SIG-M5 (cell line): ENCODE measurements around the gene AGBL4.

Experiments used
- DNase-seq: peaks from one replicate; lab custom pipeline; 2025; lab: John Stamatoyannopoulos, UW

The AGBL4 gene

GRCh38 chr1:49694251-49694827, 329.4 kb downstream of the AGBL4 start:
- DNase-seq, result no peak

GRCh38 chr1:49686107-49686506, 337.6 kb downstream of the AGBL4 start:
- DNase-seq, result no peak

GRCh38 chr1:49677706-49678105, 346.0 kb downstream of the AGBL4 start:
- no peak for DNase-seq

GRCh38 chr1:49651136-49651535, 372.6 kb downstream of the AGBL4 start:
- DNase-seq, result no peak

GRCh38 chr1:49630156-49630555, 393.6 kb downstream of the AGBL4 start:
- DNase-seq, result no peak

GRCh38 chr1:49627781-49628180, 396.0 kb downstream of the AGBL4 start:
- no peak for DNase-seq

- no peak for DNase-seq
Measured at GRCh38 chr1:49626472-49626871, 397.3 kb downstream of the AGBL4 start.

- DNase-seq, result no peak
Measured at GRCh38 chr1:49622877-49623276, 400.9 kb downstream of the AGBL4 start.

GRCh38 chr1:49606082-49606481, 417.7 kb downstream of the AGBL4 start:
- DNase-seq, result no peak

GRCh38 chr1:49597436-49597835, 426.3 kb downstream of the AGBL4 start:
- DNase-seq, result no peak

GRCh38 chr1:49576327-49576901, 447.3 kb downstream of the AGBL4 start:
- no peak for DNase-seq

- no peak for DNase-seq
Measured at GRCh38 chr1:49556676-49557234, 467.0 kb downstream of the AGBL4 start.

- no peak for DNase-seq
Measured at GRCh38 chr1:49552101-49552500, 471.7 kb downstream of the AGBL4 start.

GRCh38 chr1:49544615-49545014, 479.1 kb downstream of the AGBL4 start:
- no peak for DNase-seq

GRCh38 chr1:49541096-49541752, 482.5 kb downstream of the AGBL4 start:
- DNase-seq, result no peak

GRCh38 chr1:49527606-49528305, 496.0 kb downstream of the AGBL4 start:
- DNase-seq, result no peak

GRCh38 chr1:49526672-49527071, 497.1 kb downstream of the AGBL4 start:
- no peak for DNase-seq

- DNase-seq, result no peak
Measured at GRCh38 chr1:49523764-49524163, 500.0 kb downstream of the AGBL4 start.

GRCh38 chr1:49466961-49467360, 556.8 kb downstream of the AGBL4 start:
- DNase-seq, result no peak

- no peak for DNase-seq
Measured at GRCh38 chr1:49465486-49466185, 558.1 kb downstream of the AGBL4 start.

GRCh38 chr1:49448200-49448599, 575.6 kb downstream of the AGBL4 start:
- no peak for DNase-seq

GRCh38 chr1:49436865-49437264, 586.9 kb downstream of the AGBL4 start:
- DNase-seq, result no peak
